ENCODE results near the gene SSUH2. TPM values are rescaled to one million over a fixed set of nuclear protein-coding genes. Genes with fewer than 3 reads are reported as not detected.
A peak's percentile ranks its signal among the peaks of the same experiment; 100 is the strongest.

The SSUH2 gene
- total RNA-seq, 4 donors from 2014 or later = 0.13 to 0.19 TPM; not detected in 2

DNA sequence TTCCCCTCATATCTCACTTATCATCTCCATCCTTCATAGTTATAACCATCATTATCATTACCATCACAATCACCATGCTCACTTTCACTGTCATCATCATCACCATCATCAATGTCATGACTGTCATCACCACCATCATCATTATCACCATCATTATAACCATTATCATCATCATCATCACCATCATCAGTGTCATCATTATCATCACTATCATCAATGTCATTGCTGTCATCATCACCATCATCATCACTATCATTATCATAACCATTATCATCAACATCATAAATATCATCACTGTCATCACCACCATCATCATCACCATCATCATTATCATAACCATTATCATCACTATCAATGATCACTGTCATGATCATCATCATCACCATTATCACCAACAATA is 44.1 kb downstream of the SSUH2 start:
- no peaks in the 10 kb centered on the region for H3K36me3 ChIP-seq
- DNase-seq = no peak
- no peak overlapping the region for H3K27ac ChIP-seq
- H3K27me3 ChIP-seq = no peaks in the 10 kb centered on the region
- intact Hi-C loops (cut with DNase I) = no loop called here
- H3K4me3 ChIP-seq = no peak overlapping the region
- H3K9me3 ChIP-seq = no peaks in the 10 kb centered on the region
- TF ChIP-seq POLR2A (IDR thresholded peaks at IDR 0.05) = no peak
- no peak for TF ChIP-seq CTCF (IDR thresholded peaks at IDR 0.05)
- H3K4me1 ChIP-seq = peaks cover 0 to 27% (median 14%) of the 10 kb centered on the region in 3 donors

- no peaks in the 10 kb centered on the region for H3K27me3 ChIP-seq
- H3K4me1 ChIP-seq = peaks cover 0 to 27% (median 14%) of the 10 kb centered on the region in 3 donors
- WGBS, 2 donors = 71 to 79% methylated on average over 3 of the region's 3 CpGs
- DNase-seq = no peak
- TF ChIP-seq CTCF (IDR thresholded peaks at IDR 0.05) (no peak), POLR2A (IDR thresholded peaks at IDR 0.05) (no peak)
- no peaks in the 10 kb centered on the region for H3K9me3 ChIP-seq
- H3K36me3 ChIP-seq = no peaks in the 10 kb centered on the region
- no peak overlapping the region for H3K27ac ChIP-seq
- intact Hi-C loops (cut with DNase I) = no loop called here
- H3K4me3 ChIP-seq = no peak overlapping the region
Measured at GRCh38 chr3:8599146-8599545, 45.5 kb downstream of the SSUH2 start.

- TF ChIP-seq POLR2A (IDR thresholded peaks at IDR 0.05) = no peak
- TF ChIP-seq CTCF (IDR thresholded peaks at IDR 0.05) = no peak
- no peaks in the 10 kb centered on the region for H3K36me3 ChIP-seq
- WGBS, 2 donors = 59 to 63% methylated on average over 7 of the region's 7 CpGs
- peak overlapping the region in 3 of 4 donors; percentile 4 to 52 (median 36) for H3K27ac ChIP-seq
- peaks cover 0 to 14% (median 10%) of the 10 kb centered on the region in 3 donors for H3K4me1 ChIP-seq
- DNase-seq = no peak
- no peaks in the 10 kb centered on the region for H3K27me3 ChIP-seq
- intact Hi-C loops (cut with DNase I) = no loop called here
- H3K9me3 ChIP-seq = no peaks in the 10 kb centered on the region
- no peak overlapping the region for H3K4me3 ChIP-seq
Measured at GRCh38 chr3:8597219-8597853, 47.3 kb downstream of the SSUH2 start.

DNA sequence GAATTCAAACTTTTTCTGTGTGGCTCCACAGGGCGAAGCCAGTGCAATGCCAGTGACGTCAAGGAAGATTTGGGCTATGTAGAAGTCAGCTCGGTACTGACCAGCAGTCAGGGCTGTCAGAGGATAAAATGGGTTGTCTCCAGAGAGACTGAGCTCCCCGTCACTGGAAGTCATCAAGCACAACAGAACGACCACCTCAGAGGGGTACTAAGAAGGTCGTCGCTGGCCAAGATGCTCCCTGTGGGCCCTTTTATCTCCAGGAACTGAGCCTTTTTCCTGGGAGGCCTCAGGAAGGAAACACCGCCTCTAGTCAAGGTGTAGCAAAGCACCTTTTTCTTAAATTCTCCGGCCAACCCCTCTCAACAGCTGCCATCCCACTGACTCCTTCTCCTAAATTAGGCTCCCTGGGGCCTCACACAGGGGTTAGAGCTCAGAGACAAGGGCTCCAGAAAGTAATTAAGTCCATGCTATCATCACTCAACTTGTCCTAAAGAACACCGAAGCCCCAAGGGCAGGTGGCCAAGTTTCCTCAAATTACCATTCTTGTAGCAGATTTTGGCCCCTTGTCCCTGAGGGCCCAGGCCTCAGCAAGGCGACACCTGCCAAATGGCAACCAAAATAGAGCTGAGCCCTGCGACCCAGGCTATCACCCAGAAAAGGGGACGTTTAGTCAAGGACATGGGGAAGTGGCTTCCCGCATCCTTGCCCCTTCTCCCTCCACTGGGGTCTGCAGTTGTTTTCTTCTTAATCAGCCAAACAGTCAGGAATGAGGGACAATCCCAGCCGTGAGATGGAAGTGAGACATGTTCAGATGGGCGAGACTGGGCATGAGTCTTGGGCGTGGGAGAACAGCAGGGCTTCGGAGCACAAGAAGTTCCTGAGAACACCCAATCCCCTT is 48.0 kb downstream of the SSUH2 start:
- Histone ChIP-seq H3K27me3 (no peaks in the 10 kb centered on the region), H3K36me3 (no peaks in the 10 kb centered on the region), H3K27ac (peak overlapping the region in 3 of 4 donors; percentile 36 to 52 (median 50)), H3K4me3 (no peak overlapping the region), H3K4me1 (peaks cover 0 to 14% (median 10%) of the 10 kb centered on the region in 3 donors), H3K9me3 (no peaks in the 10 kb centered on the region)
- TF ChIP-seq CTCF (IDR thresholded peaks at IDR 0.05) = no peak
- TF ChIP-seq POLR2A (IDR thresholded peaks at IDR 0.05) = no peak
- WGBS, 2 donors = 74 to 84% methylated on average over 13 to 16 of the region's 18 CpGs
- intact Hi-C loops (cut with DNase I) = no loop called here
- DNase-seq = no peak

DNA sequence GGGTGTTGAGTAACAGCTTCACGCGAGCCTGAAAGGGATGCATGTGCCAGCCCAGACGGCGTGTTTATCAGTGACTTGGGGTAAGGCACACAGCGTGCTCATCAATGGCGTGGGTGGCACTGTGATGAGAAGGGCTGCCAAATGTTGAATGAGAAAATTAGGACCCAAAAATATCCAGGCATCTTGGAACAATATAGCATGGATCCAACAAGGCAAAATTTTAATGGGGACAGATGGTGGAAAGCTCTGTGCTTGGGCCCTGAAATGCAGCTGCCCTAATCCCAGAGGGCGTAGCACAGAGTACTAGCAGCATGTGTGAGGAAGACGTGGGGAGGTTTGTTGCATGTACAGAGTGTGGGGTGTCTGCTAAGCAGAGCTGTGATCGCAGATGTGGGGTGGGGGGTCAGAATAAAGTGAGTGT is 48.9 kb downstream of the SSUH2 start:
- Histone ChIP-seq H3K27ac (no peak overlapping the region), H3K36me3 (no peaks in the 10 kb centered on the region), H3K4me1 (peaks cover 0 to 14% (median 10%) of the 10 kb centered on the region in 3 donors), H3K27me3 (no peaks in the 10 kb centered on the region), H3K9me3 (no peaks in the 10 kb centered on the region), H3K4me3 (no peak overlapping the region)
- intact Hi-C loops (cut with DNase I) = no loop called here
- TF ChIP-seq POLR2A (IDR thresholded peaks at IDR 0.05) (no peak), CTCF (IDR thresholded peaks at IDR 0.05) (no peak)
- WGBS, 2 donors = 87 to 95% methylated on average over 9 of the region's 9 CpGs
- DNase-seq = no peak

All from esophagus squamous epithelium (tissue), 5 donors.